Panc1 (cell line): Measurements from ENCODE around the gene ATAD5. TPM values are rescaled to one million over a fixed set of nuclear protein-coding genes. Genes with fewer than 3 reads are reported as not detected.

Experiments used
- ATAC-seq: fragments of 200-7000 bp; cut with Tn5 transposase; 2 replicates; pipeline ENCODE4 v1.9.1; 2020; ENCODE audit warnings: mild to moderate bottlenecking, moderate library complexity
- BruUV-seq: library from RNA; stranded (reverse); fragments of 400-500 nt; replicated peaks from 2 replicates; lab custom pipeline; 2021; lab: Mats Ljungman, UMichigan
- CTCF ChIA-PET: fragments of 300-600 bp; sonication (Branson Sonifier 250); formaldehyde crosslinking; loops from one replicate; lab custom pipeline; 2022; ENCODE audit warnings: antibody characterized with exemption; lab: Charles Lee
- POLR2A ChIA-PET: fragments of 300-600 bp; sonication (Branson Sonifier 250); formaldehyde crosslinking; loops from one replicate; lab custom pipeline; 2022; ENCODE audit warnings: antibody characterized with exemption; lab: Charles Lee
- DNase-seq: peaks from one replicate; pipeline ENCODE4 v3.0.0-alpha.2; 2010; ENCODE audit warnings: low read depth, low spot score
- H3K27ac ChIP-seq: 2 replicates; pipeline ENCODE4 v1.5.1; 2011; ENCODE audit warnings: mild to moderate bottlenecking, low read length, inconsistent platforms
- H3K27me3 ChIP-seq: fragments of 200-500 bp; sonication (Bioruptor generic); 2 replicates; pipeline ENCODE4 v1.6.0; 2014; ENCODE audit warnings: low read length, inconsistent platforms; ENCODE audit not compliant: control insufficient read depth, insufficient read depth
- H3K36me3 ChIP-seq: fragments of 200-500 bp; sonication (Bioruptor generic); 2 replicates; pipeline ENCODE4 v1.5.1; 2014; ENCODE audit warnings: inconsistent platforms, mild to moderate bottlenecking, low read length, moderate library complexity; ENCODE audit not compliant: control insufficient read depth, insufficient read depth
- H3K4me1 ChIP-seq: 2 replicates; pipeline ENCODE4 v1.5.1; 2011; ENCODE audit warnings: inconsistent platforms, mild to moderate bottlenecking, low read length, moderate library complexity; ENCODE audit not compliant: control insufficient read depth, insufficient read depth
- H3K4me3 ChIP-seq, 2 experiments: 2 replicates each; pipeline ENCODE4 v1.5.1; 2011 to 2012; ENCODE audit warnings: low read depth in 2 of 2, low read length in 2 of 2, mild to moderate bottlenecking in 2 of 2, inconsistent platforms in 1 of 2, moderate library complexity in 1 of 2
- H3K9me3 ChIP-seq: fragments of 200-500 bp; sonication (Bioruptor generic); 2 replicates; pipeline ENCODE4 v1.5.1; 2014; ENCODE audit warnings: low read depth, mild to moderate bottlenecking, inconsistent platforms, low read length, moderate library complexity; ENCODE audit not compliant: control insufficient read depth, insufficient read depth
- CTCF ChIP-seq: fragments of 450-650 bp; IDR thresholded peaks from 2 replicates; pipeline ENCODE4 v1.5.1; 2017; ENCODE audit warnings: mild to moderate bottlenecking
- REST ChIP-seq, 2 experiments: IDR thresholded peaks; 2 replicates each; pipeline ENCODE4 v1.6.1; 2011 to 2012; ENCODE audit warnings: low read depth in 2 of 2, control low read depth in 1 of 2, low read length in 1 of 2, mild to moderate bottlenecking in 1 of 2, moderate library complexity in 1 of 2; ENCODE audit not compliant: insufficient read depth in 1 of 2
- SIN3A ChIP-seq: IDR thresholded peaks from 2 replicates; pipeline ENCODE4 v1.6.1; 2012; ENCODE audit warnings: low read depth, mild to moderate bottlenecking, low read length, moderate library complexity, borderline replicate concordance; ENCODE audit not compliant: insufficient read depth
- in situ Hi-C: cut with HindIII; loops from 2 replicates; pipeline ENCODE4 v1.10.0; 2016; ENCODE audit warnings: low sequenced_read_pairs, low pct_unique_long_range_greater_than_20kb
- intact Hi-C: fragments of 100-400 bp; cut with micrococcal nuclease; formaldehyde crosslinking; loops from one replicate; pipeline ENCODE4 v1.10.0; 2022; ENCODE audit not compliant: unreplicated experiment
- total RNA-seq: library from RNA; stranded (reverse); gene quantifications from one replicate; pipeline ENCODE4 v1.2.1, GENCODE V29; 2021; ENCODE audit not compliant: unreplicated experiment

Gene ATAD5
- total RNA-seq, 1 experiment from 2014 or later = 11.5 TPM

GRCh38 chr17:30939051-30939689 is 107.4 kb downstream of the ATAD5 start:
- no peaks in the 10 kb centered on the region for H3K9me3 ChIP-seq
- H3K36me3 ChIP-seq = no peaks in the 10 kb centered on the region
- H3K27me3 ChIP-seq = no peaks in the 10 kb centered on the region
- TF ChIP-seq REST (IDR thresholded peaks at IDR 0.05; ENCODE audit: insufficient read depth in 1 of 2, low read depth in 2 of 2, low read length in 1 of 2) = no peak
- ChIA-PET CTCF (interaction anchor here (0.8 kb wide), 1 partner anchor 171 kb away, joined by 3 read pairs; no protein-coding TSS in a partner anchor), POLR2A (no interaction called here)
- no peak for DNase-seq
- in situ Hi-C loops = no loop called here
- no TSS peak for BruUV-seq
- H3K27ac ChIP-seq = no peak overlapping the region
- intact Hi-C loops = no loop called here
- ATAC-seq = no peak
- H3K4me1 ChIP-seq = no peaks in the 10 kb centered on the region
- H3K4me3 ChIP-seq = no peak overlapping the region

- Histone ChIP-seq H3K27me3 (no peaks in the 10 kb centered on the region), H3K36me3 (no peaks in the 10 kb centered on the region), H3K4me3 (no peak overlapping the region), H3K27ac (no peak overlapping the region), H3K4me1 (no peaks in the 10 kb centered on the region), H3K9me3 (no peaks in the 10 kb centered on the region)
- CTCF ChIA-PET = no interaction called here
- in situ Hi-C loops (no loop called here), intact Hi-C loops (no loop called here)
- no TSS peak for BruUV-seq
- ATAC-seq = no peak
- no peak for DNase-seq
- POLR2A ChIA-PET = no interaction called here
- TF ChIP-seq CTCF (no peak), SIN3A (no peak)
Observed at GRCh38 chr17:30942308-30943079, 110.7 kb downstream of the ATAD5 start.

Other genes starting within 250 kb of the ATAD5 start
- gene CRLF3, start 7.3 kb upstream of the ATAD5 start, total RNA-seq = 28.6 TPM
- gene TEFM, start 74.3 kb downstream of the ATAD5 start, total RNA-seq = 13.0 TPM
- gene ADAP2, start 90.0 kb downstream of the ATAD5 start, total RNA-seq = 2.4 TPM
- gene RNF135, start 139.1 kb downstream of the ATAD5 start, total RNA-seq = 41.8 TPM